AG09309 (cell line): ENCODE data around the gene PTTG1IP.
"Not testable (repeated sequence)": the region's sequence is repeated elsewhere in the genome, so short reads cannot be mapped to it uniquely, and the experiment has no call there.

ENCODE experiments used
- DNase-seq: peaks from one replicate; pipeline ENCODE4 v3.0.0-alpha.2; 2010; ENCODE audit warnings: low read depth
- H3K4me3 ChIP-seq: 2 replicates; pipeline ENCODE4 v1.5.1; 2011; ENCODE audit warnings: mild to moderate bottlenecking, low read depth, low read length, moderate library complexity; ENCODE audit not compliant: control insufficient read depth
- TF ChIP-seq, protein P1 (sequence below): IDR thresholded peaks from 2 replicates; pipeline ENCODE4 v1.5.1; 2011; ENCODE audit warnings: mild to moderate bottlenecking, low read depth, low read length, inconsistent platforms; ENCODE audit not compliant: insufficient read depth, control insufficient read depth; ENCODE audit errors: missing control alignments

Gene PTTG1IP

DNA sequence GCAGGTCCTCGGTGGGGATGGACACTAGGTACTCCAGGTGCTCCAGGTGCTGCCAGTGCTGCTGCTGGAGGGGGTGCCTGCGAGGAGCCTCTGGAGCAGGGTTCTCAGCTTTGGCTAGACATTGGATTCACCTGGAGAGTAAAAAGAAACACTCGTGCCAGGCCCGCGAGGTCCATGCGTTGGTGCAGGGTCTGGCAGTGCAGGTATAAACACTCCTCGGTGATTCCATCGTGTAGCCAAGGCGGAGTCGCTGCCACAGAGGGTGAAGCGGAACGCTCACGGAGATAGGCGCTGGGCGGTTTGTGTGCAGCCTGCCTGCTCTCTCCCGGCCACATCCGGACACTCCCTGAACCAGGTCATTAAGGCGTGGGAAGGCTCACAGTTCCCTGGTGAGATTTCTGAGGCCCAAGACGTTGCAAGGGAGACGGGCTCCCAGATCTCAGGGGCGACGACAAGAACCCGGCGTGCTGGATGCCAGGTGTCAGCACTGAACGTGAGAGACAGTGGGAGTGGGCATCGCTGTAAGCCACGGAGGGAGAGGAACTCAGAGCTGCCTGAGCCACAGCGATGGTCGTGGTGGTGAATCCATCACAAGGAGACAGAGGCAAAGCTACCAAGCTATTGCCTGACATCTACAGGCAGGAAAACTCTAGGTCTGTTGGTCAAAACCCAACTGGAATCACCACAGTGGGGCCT is 38.4 kb downstream of the PTTG1IP start:
- no peak for DNase-seq
- H3K4me3 ChIP-seq = no peak overlapping the region
- TF ChIP-seq, protein P1, sequence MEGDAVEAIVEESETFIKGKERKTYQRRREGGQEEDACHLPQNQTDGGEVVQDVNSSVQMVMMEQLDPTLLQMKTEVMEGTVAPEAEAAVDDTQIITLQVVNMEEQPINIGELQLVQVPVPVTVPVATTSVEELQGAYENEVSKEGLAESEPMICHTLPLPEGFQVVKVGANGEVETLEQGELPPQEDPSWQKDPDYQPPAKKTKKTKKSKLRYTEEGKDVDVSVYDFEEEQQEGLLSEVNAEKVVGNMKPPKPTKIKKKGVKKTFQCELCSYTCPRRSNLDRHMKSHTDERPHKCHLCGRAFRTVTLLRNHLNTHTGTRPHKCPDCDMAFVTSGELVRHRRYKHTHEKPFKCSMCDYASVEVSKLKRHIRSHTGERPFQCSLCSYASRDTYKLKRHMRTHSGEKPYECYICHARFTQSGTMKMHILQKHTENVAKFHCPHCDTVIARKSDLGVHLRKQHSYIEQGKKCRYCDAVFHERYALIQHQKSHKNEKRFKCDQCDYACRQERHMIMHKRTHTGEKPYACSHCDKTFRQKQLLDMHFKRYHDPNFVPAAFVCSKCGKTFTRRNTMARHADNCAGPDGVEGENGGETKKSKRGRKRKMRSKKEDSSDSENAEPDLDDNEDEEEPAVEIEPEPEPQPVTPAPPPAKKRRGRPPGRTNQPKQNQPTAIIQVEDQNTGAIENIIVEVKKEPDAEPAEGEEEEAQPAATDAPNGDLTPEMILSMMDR = no peak

DNA sequence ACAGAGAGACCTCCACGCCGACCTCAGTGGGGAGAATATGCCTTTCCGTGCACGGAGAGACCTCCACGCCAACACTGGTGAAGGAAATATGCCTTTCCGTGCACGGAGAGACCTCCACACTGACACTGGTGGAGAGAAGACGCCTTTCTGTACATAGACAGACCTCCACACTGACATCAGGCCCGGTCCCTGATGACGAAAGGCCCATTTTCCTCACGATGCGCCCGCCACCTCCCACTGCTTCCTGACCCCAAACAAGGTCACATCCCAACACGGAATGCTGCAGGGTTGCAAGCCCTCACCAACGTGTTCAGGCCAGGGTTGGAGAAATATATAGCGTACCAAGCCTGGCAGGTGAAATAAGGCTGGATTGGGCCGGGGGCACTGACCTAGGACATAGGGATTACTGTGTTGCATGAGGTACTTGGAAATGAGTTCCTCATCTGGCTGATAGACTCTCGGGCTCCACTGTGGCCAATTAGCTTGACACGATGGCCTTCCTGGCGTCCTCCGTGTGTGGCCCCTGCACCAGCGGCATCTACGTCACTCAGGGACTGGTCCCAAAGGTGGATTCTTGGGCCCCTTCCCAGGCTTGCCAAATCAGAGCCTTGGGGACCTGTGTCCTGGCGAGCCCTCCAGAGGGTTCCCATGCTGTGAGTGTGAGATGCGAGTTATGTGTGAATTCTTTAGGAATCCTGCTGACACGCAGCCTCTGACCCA is 39.1 kb downstream of the PTTG1IP start:
- TF ChIP-seq, protein P1 = no peak
- no peak for DNase-seq
- H3K4me3 ChIP-seq = no peak overlapping the region

DNA sequence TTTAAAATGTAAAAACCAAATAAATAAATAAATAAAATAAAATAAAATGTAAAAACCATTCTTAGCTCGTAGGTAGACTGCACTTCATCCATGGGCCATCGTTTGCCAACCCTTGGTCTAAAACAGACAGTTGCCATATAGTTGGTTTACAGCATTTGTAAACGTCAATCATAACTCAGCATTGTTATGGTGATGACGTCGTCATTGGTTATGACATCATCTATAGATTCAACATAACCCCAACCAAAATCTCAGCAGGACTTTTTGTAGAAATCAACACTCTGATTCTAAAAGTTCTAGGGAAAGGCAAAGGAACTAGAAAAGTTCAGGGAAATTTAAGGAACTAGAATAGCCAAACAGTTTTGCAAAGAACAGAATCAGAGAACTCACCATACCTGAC is 39.8 kb downstream of the PTTG1IP start:
- no peak for DNase-seq
- H3K4me3 ChIP-seq = no peak overlapping the region
- TF ChIP-seq, protein P1 = no peak

DNA sequence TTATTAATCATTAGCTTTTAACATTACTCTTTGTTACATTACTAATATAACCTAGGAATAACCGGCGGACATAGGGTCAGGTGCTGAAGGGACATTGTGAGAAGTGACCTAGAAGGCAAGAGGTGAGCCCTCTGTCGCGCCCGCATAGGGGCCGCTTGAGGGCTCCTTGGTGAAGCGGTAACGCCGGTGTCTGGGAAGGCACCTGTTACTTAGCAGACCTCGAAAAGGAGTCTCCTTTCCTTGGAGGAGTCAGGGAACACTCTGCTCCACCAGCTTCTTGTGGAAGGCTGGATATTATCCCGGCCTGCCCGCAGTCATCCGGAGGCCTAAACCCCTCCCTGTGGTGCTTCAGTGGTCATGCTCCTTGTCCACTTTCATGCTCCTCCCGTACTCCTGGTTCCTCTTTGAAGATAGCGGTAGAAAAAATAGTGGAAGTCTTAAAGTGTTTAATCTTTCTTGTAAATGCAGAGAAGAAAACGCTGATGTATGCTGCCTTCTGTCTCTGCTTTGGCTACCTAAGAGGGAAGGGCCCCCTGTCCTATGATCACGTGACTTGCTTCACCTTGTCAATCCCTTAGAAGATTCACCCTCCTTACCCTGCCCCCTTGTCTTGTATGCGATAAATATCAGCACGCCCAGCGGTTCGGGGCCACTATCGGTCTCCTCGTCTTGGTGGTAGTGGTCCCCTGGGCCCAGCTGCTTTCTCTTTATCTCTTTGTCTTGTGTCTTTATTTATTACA is 40.8 kb downstream of the PTTG1IP start:
- not testable (repeated sequence) for DNase-seq, H3K4me3 ChIP-seq

DNA sequence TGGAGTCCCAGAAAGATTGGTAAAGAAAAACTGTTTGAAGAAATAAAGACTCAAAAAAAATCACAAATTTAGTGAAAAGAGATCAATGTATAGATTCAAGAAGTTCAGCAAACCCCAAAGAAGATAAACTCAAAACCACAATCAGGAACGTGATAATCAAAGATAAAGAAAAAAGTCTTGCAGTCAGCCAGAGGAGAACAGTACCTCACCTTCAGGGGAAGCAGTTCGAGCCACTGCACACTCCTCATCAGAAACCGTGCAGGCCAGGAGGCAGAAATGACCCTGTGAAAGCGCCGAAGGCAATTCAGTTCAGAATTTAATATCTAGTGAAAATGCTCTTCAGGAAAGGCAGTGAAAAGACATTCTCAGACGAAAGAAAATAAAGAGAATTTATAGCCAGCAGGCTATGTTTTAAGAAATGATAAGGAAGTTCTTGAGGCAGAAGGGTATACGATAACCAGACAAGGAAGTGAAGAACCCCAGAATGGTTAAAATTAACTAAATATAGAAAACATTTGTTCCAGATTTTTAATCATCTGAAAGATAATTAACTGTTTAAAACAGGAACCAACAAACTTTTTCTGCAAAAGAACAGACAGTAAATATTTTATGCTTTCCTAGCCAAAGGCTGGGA is 42.1 kb downstream of the PTTG1IP start:
- no peak overlapping the region for H3K4me3 ChIP-seq
- DNase-seq = no peak
- TF ChIP-seq, protein P1 = no peak

DNA sequence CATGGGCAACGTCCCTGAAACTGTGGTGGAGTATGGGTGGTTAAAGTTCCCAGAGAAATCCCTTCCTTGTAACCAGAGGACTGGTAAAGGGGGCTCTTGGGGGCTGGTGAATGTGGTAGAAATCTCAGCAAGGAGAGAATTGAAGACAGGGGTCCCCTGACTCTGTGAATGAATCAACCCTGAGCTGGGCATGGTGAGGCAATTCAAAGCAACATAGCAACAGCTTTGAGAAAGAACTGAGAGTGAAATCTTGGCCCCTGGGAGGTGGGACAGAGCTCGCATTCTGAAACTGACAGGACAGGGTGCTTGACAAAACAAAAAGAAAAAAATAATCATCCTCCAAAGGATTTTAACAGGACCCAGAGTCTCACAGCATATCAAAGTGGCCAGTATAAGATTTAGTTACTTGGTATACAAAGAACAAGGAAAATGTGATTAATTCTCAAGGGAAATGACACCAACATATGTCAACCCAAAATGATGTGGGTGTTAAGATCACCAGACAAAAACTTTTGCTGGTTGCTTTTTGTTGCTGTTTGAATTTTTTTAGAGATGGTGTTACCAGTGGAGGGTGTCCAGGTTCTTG is 43.9 kb downstream of the PTTG1IP start:
- no peak for DNase-seq
- no peak overlapping the region for H3K4me3 ChIP-seq
- TF ChIP-seq, protein P1 = no peak
